Esophagus muscularis mucosa (tissue), 3 donors: Measurements from ENCODE around the gene ADAMTSL1.

Source experiments
- CTCF ChIP-seq, 3 experiments: fragments of 200-600 bp in 2 of 3; fragments of 450-650 bp in 1 of 3; sonication (generic) in 2 of 3; IDR thresholded peaks; one replicate each; pipeline ENCODE4 v1.5.1; 2017 to 2019; ENCODE audit warnings: antibody characterized with exemption in 3 of 3, mild to moderate bottlenecking in 2 of 3, moderate library complexity in 1 of 3
- POLR2A ChIP-seq: fragments of 450-650 bp; IDR thresholded peaks from one replicate; pipeline ENCODE4 v1.6.1; 2017; ENCODE audit warnings: antibody characterized with exemption, moderate library complexity, mild to moderate bottlenecking, low read depth

- TF ChIP-seq POLR2A (no peak), CTCF (IDR thresholded peaks at IDR 0.05) (no peak)
Measured at GRCh38 chr9:18939943-18940342, 466.0 kb downstream of the ADAMTSL1 start.
